Keratinocyte (primary cell): ENCODE results near the gene ASPSCR1. TPM values are rescaled to one million over a fixed set of nuclear protein-coding genes. Genes with fewer than 3 reads are reported as not detected.

Experiments
- DNase-seq: peaks from one replicate; pipeline ENCODE4 v3.0.0-alpha.2; 2011; ENCODE audit warnings: low read depth, missing footprints, low spot score
- FAIRE-seq: peaks from 2 replicates; lab custom pipeline; 2011; peaks lifted over from hg19 to GRCh38; lab: Jason Lieb, UNC
- H2AFZ ChIP-seq: 2 replicates; pipeline ENCODE4 v1.6.0; 2012; ENCODE audit warnings: low read length, control low read depth, inconsistent platforms; ENCODE audit not compliant: control insufficient read depth
- H3K27ac ChIP-seq: 2 replicates; pipeline ENCODE4 v1.5.1; 2011; ENCODE audit warnings: low read length; ENCODE audit not compliant: control insufficient read depth, insufficient read depth
- H3K27me3 ChIP-seq: 3 replicates; pipeline ENCODE4 v1.6.0; 2011; ENCODE audit warnings: low read length; ENCODE audit not compliant: control insufficient read depth, insufficient read depth; ENCODE audit errors: extremely low read depth
- H3K36me3 ChIP-seq, 2 experiments: 2 replicates in 1 of 2; 3 replicates in 1 of 2; pipeline ENCODE4 v1.5.1; 2011; ENCODE audit warnings: low read length in 2 of 2, mild to moderate bottlenecking in 1 of 2; ENCODE audit not compliant: control insufficient read depth in 2 of 2, insufficient read depth in 2 of 2; ENCODE audit errors: extremely low read depth in 1 of 2
- H3K4me1 ChIP-seq: 3 replicates; pipeline ENCODE4 v1.5.1; 2011; ENCODE audit warnings: low read length; ENCODE audit not compliant: control insufficient read depth, insufficient read depth; ENCODE audit errors: extremely low read depth
- H3K4me2 ChIP-seq: 3 replicates; pipeline ENCODE4 v1.6.0; 2011; ENCODE audit warnings: low read depth, low read length; ENCODE audit not compliant: control insufficient read depth, insufficient read depth; ENCODE audit errors: extremely low read depth
- H3K4me3 ChIP-seq, 3 experiments: fragments of 200-600 bp in 1 of 3; sonication (generic) in 1 of 3; 2 replicates in 2 of 3; 3 replicates in 1 of 3; pipeline ENCODE4 v1.5.1; 2011 to 2016; ENCODE audit warnings: low read length in 3 of 3, mild to moderate bottlenecking in 3 of 3, control low read depth in 2 of 3, inconsistent platforms in 1 of 3, low read depth in 1 of 3, mixed read lengths in 1 of 3, mixed run types in 1 of 3, moderate library complexity in 1 of 3; ENCODE audit not compliant: control insufficient read depth in 2 of 3, insufficient read depth in 2 of 3; ENCODE audit errors: extremely low read depth in 1 of 3
- H3K79me2 ChIP-seq: 2 replicates; pipeline ENCODE4 v1.6.0; 2012; ENCODE audit warnings: low read length; ENCODE audit not compliant: control insufficient read depth, insufficient read depth
- H3K9ac ChIP-seq: 3 replicates; pipeline ENCODE4 v1.6.0; 2011; ENCODE audit warnings: low read length; ENCODE audit not compliant: control insufficient read depth, insufficient read depth; ENCODE audit errors: extremely low read depth
- H3K9me1 ChIP-seq: 3 replicates; pipeline ENCODE4 v1.6.0; 2011; ENCODE audit warnings: low read length; ENCODE audit not compliant: control insufficient read depth, insufficient read depth; ENCODE audit errors: extremely low read depth
- H3K9me3 ChIP-seq: 2 replicates; pipeline ENCODE4 v1.5.1; 2012; ENCODE audit warnings: low read depth, low read length; ENCODE audit not compliant: control insufficient read depth
- H4K20me1 ChIP-seq: 3 replicates; pipeline ENCODE4 v1.6.0; 2011; ENCODE audit warnings: low read length; ENCODE audit not compliant: control insufficient read depth, insufficient read depth; ENCODE audit errors: extremely low read depth
- CTCF ChIP-seq, 3 experiments: IDR thresholded peaks in 1 of 3; conservative IDR thresholded peaks in 1 of 3; optimal IDR thresholded peaks in 1 of 3; 2 replicates in 2 of 3; 3 replicates in 1 of 3; pipeline versions ENCODE3 to v1.5.1; 2011; ENCODE audit warnings: low read length in 3 of 3, mild to moderate bottlenecking in 3 of 3, moderate library complexity in 2 of 3, control low read depth in 1 of 3, inconsistent platforms in 1 of 3; ENCODE audit not compliant: insufficient read depth in 2 of 3; ENCODE audit errors: extremely low read depth in 1 of 3
- EZH2 ChIP-seq: IDR thresholded peaks from one replicate; pipeline ENCODE4 v1.6.1; 2012; ENCODE audit warnings: inconsistent platforms, mild to moderate bottlenecking, low read length, moderate library complexity
- dilution Hi-C: fragments of 300-500 bp; cut with MboI; formaldehyde crosslinking; loops from one replicate; pipeline ENCODE4 v1.7.0; 2020; ENCODE audit warnings: low sequenced_read_pairs; ENCODE audit not compliant: extremely low pct_ligation_motif_present
- polyA plus RNA-seq, 5 experiments: library from polyadenylated mRNA; depleted of rRNA in 3 of 5; stranded (reverse) in 3 of 5; stranded (forward) in 1 of 5; unstranded in 1 of 5; fragments of >200 nt; gene quantifications; 1 replicate in 1 of 5; 2 replicates in 3 of 5; 3 replicates in 1 of 5; pipeline versions ENCODE4 v1.2.1 to v1.2.3, GENCODE V29; 2011 to 2012; ENCODE audit warnings: missing spikeins in 2 of 5, low read depth in 1 of 5, low replicate concordance in 1 of 5

Gene ASPSCR1
- polyA plus RNA-seq, 1 donor (not counting 4 experiments of a cell fraction or from before 2014, with no cell fraction given): 5.2 TPM

DNA sequence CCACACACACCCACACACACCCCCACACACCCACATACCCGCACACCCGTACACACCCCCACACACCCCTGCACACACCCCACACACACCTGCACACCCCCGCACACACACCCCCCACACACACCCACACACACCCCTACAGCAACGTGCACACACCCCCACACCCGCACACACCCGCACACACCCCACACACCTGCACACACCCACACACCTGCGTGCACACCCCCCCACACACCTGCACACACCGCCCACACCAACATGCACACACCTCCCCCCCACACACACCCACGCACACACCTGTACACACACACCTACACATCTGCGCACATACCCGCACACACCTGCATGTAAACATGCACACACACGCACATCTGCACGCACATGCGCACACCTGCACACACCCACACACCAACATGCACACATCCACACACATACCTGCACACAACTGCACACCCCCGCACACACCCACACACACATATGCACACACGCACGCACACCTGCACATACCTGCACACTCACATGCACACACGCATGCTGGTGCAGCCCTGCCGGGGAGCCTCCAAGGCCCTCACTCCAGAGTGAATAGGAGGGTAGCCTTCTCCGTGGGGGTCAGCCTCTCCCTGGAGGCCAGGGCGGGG, 7.5 kb downstream of the ASPSCR1 start:
- H3K4me3 ChIP-seq: no peak overlapping the region
- H3K36me3 ChIP-seq: peaks cover 6 to 12% of the 10 kb centered on the region in 2 experiments
- H3K4me2 ChIP-seq: no peak overlapping the region
- no peak for FAIRE-seq
- DNase-seq: no peak
- no peaks in the 10 kb centered on the region for H3K9me3 ChIP-seq
- no peak overlapping the region for H2AFZ ChIP-seq
- no peaks in the 10 kb centered on the region for H3K9me1 ChIP-seq
- H3K27ac ChIP-seq: no peak overlapping the region
- dilution Hi-C loops: no loop called here
- H3K9ac ChIP-seq: no peak overlapping the region
- peaks cover 10% of the 10 kb centered on the region for H3K4me1 ChIP-seq
- no peaks in the 10 kb centered on the region for H3K27me3 ChIP-seq
- no peaks in the 10 kb centered on the region for H3K79me2 ChIP-seq
- TF ChIP-seq CTCF (optimal IDR thresholded peaks at IDR 0.05 in 1 of 3, IDR thresholded peaks at IDR 0.05 in 1 of 3, conservative IDR thresholded peaks at IDR 0.05 in 1 of 3; ENCODE audit: extremely low read depth in 1 of 3, insufficient read depth in 2 of 3, low read length in 3 of 3) (no peak), EZH2 (no peak)
- H4K20me1 ChIP-seq: no peaks in the 10 kb centered on the region

GRCh38 chr17:81986606-81987005, 9.2 kb downstream of the ASPSCR1 start:
- Histone ChIP-seq H3K36me3 (peaks cover 6 to 12% of the 10 kb centered on the region in 2 experiments), H2AFZ (no peak overlapping the region), H3K4me2 (no peak overlapping the region), H3K9me1 (no peaks in the 10 kb centered on the region), H3K79me2 (no peaks in the 10 kb centered on the region), H3K4me3 (no peak overlapping the region), H4K20me1 (no peaks in the 10 kb centered on the region), H3K9me3 (no peaks in the 10 kb centered on the region), H3K9ac (no peak overlapping the region), H3K27me3 (no peaks in the 10 kb centered on the region), H3K27ac (no peak overlapping the region), H3K4me1 (peaks cover 3% of the 10 kb centered on the region)
- DNase-seq (no peak), FAIRE-seq (no peak)
- dilution Hi-C loops: no loop called here
- TF ChIP-seq EZH2 (no peak), CTCF (optimal IDR thresholded peaks at IDR 0.05 in 1 of 3, IDR thresholded peaks at IDR 0.05 in 1 of 3, conservative IDR thresholded peaks at IDR 0.05 in 1 of 3; ENCODE audit: extremely low read depth in 1 of 3, insufficient read depth in 2 of 3, low read length in 3 of 3) (no peak)
